NCI-H1436 (cell line): Measurements from ENCODE around the gene GHRHR.
A peak's percentile ranks its signal among the peaks of the same experiment; 100 is the strongest.

Experiments
- DNase-seq: peaks from one replicate; lab custom pipeline; 2025; lab: John Stamatoyannopoulos, UW

Gene GHRHR

DNA sequence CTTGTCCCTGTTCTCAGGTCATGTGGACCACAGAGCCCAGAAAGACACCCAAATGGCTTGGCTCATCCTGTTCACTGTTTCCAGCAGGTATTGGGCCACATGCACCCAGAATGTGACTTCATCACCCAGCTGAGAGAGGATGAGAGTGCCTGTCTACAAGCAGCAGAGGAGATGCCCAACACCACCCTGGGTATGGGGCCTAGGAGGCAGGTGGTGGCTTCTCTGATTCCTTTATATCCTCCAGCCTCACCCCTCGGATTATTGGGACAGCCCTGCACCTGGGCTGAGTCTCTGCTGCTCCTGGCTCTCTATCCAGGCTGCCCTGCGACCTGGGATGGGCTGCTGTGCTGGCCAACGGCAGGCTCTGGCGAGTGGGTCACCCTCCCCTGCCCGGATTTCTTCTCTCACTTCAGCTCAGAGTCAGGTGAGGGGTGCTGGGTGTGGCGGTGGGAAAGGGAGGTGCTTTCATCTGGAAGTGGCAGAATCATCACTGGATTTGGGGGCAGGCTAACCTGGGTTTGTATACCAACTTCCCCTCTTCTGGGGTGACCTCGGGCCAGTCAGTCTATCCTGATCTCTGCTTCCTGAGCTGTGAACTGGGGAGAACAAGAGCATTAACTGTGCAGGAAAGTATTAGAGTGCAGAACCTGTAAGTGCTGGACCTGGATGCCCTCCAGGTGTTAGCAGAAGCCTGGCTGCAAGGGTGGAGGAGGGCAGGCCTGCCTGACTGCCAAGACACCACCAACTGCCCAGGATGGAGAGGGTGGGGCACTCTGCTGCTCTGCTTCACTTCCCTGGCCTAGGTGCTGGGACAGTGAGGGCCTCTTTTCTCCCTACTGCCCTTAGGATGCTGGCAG, 5.2 kb downstream of the GHRHR start:
- DNase-seq: no peak

DNA sequence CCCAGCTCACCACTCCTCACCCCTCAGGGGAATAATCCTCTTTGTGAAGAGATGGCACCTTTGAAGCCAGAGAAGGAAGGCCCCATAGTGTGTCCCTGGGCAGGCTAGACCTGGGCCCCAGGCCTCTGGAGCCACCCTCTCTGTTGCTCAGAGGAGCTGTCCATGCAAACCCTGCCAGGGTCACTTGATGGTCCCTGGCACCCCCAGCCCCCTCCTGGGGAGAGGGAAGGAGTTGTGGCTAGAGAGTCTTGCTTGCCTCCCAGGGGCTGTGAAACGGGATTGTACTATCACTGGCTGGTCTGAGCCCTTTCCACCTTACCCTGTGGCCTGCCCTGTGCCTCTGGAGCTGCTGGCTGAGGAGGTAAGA, 5.8 kb downstream of the GHRHR start:
- DNase-seq: no peak

DNA sequence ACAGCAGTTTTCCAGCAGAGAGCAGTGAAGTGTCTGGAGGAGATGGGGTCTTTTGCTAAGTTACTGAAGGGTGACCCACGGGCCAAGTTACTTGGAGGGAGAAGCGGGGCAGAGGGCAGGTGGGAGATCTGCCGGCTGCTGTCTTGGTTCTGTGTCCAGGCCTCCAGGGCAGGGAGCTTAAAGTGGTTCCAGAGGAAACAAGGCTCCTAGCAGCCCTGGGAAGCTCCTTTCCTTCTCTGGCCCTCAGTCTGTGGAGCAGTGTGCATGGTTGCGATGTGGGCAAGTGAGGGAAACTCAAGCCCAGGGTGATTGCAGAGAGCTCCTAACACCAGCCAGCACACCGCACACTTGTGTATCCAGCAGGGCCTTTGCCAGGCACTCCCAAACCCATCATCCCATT, 6.3 kb downstream of the GHRHR start:
- DNase-seq: no peak

DNA sequence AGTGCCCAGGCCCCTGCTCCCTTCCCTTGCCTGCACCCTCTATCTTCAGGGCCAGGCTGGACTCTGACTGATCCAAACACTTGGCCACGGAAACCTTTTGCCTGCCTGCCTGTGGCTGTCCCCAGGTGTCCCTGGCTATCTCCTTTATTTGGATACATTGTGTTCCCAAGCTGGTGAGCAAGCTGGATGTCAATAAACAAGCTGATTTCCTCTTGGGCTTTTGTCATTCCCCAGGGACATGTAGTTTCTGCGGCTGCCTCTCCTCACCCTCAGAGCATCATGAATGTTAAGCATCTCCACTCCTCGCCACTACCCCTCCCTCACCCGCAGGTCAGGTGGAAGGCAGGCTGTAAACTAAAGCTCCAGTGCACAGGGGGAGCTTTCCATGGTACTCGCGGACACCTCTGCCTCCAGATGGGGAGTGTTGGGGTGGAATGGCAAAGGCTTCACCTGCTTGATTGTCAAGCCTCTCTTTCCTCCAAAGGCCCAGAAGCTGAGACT, 6.9 kb downstream of the GHRHR start:
- no peak for DNase-seq

DNA sequence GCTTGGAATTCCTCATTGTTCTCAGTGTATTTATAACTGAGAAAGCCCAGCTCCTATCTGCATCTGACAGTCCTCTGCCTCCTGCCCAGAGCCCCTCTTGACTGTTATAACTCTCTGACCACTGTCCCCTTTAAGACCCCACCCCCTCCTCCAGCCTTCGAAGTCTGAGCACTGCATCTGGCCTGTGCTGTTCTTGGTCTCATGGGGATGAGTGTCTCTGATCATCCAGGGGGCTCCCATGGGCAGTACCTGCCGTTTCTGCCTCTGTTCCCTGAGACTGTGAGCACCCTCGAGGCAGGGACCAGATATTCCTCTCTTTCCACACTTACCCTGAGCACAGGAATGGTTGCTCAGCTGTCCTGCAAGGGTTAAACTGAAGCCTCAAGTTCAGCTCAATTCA, 7.7 kb downstream of the GHRHR start:
- DNase-seq: no peak

DNA sequence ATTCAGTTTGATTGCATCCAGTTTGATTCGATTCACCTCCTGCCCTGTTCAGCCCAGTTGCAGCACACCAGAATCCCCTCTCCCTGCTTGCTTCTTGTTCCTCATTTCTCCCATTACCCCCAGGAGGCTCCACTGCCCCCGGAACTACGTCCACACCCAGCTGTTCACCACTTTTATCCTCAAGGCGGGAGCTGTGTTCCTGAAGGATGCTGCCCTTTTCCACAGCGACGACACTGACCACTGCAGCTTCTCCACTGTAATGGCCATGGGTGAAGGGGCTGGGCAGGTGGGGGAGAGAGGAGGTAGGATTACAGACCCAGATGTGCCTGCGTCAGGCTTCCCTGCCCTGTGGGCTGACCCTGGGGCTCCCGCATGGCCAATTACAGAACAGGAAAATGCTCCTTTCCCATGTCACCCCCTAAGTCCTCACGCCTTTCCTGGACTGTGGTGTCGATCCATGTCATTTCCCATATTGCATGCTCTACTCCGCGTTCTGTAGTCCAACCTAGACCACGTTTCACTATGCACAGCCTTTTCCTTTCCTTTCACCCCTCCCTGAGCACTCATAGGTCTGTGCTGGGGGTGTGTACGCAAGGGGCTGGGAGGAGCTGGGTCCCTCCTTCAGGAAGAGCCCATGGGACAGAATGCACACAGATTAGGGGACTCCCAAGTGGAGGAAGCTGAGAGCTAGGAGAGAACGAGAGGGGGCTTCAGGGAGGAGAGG, 8.2 kb downstream of the GHRHR start:
- DNase-seq: no peak

DNA sequence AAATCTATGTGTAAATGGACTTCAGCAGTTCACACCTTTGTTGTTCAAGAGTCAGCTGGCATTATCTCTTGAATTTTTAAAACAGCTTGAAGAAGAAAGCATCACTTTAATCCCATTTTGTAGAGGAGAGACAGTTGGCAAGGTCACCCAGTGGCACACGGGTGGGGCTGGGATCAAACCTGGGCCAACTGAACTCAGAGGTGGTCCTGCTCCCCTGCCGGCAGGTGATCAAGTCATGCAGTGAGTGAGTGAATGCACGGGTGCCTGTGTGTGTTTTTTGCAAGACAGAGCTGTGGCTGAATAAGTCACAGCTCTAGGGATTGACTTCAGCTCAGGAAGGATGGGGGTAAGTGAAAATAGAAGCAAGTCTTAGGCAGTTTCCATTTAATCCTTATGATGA, 9.5 kb downstream of the GHRHR start:
- DNase-seq: no peak

DNA sequence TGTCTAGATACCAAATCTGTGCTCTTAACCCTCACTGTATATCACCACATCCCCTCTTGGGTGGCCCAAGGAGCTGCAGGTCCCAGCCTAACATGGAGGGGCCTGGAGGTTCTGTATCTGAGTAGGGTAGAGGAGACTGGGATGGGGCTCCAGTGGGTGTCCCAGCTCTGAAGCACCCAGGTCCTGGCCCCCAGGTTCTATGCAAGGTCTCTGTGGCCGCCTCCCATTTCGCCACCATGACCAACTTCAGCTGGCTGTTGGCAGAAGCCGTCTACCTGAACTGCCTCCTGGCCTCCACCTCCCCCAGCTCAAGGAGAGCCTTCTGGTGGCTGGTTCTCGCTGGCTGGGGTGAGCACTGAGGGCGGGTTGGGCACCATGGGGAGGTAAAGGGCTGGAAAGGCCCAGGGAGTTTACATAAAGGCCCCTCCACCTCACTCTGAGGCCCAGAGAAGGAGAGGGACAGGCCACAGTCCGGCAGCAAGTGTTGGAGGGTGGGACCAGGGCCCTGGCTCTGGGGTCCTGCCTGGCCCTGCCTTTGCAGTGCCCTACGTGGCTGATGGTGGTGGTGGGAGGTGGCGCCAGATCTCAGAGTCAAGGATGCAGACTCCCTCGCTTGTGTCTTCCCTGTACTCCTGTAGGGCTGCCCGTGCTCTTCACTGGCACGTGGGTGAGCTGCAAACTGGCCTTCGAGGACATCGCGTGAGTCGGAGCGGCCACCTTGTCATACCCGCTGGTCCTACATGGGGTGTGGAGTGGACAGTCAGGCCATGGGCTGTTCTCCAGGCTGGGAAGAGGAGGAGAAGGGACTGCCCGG, 10.2 kb downstream of the GHRHR start:
- DNase-seq: no peak

DNA sequence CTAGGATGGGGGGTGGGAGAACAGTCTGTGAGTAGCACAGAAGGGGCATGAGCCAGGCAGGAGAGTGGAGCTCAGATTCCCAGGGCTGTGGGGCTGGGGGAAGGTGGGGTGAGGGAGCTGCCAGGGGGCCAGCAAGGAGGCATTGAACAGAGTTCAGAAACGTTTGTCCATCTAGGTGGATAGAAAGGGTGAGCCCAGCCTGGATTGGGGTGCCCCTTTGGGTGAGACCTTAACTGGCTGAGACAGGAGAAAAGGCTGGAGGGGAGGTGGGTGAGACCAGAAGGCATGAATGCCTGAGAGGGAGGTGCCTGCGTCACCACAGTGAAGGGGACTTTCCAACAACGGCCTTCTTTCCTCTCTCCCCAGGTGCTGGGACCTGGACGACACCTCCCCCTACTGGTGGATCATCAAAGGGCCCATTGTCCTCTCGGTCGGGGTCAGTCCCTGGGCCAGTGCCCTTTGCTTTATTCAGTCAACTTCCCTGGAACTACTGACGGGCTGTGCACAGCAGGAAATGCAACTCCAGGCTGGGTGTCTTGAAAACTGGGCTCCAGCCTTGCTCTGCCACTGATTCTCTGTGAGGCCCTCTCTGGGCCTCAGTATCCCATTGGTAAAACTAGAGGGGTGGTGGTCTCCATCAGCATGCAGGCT, 11.0 kb downstream of the GHRHR start:
- DNase-seq: peak; percentile 12

DNA sequence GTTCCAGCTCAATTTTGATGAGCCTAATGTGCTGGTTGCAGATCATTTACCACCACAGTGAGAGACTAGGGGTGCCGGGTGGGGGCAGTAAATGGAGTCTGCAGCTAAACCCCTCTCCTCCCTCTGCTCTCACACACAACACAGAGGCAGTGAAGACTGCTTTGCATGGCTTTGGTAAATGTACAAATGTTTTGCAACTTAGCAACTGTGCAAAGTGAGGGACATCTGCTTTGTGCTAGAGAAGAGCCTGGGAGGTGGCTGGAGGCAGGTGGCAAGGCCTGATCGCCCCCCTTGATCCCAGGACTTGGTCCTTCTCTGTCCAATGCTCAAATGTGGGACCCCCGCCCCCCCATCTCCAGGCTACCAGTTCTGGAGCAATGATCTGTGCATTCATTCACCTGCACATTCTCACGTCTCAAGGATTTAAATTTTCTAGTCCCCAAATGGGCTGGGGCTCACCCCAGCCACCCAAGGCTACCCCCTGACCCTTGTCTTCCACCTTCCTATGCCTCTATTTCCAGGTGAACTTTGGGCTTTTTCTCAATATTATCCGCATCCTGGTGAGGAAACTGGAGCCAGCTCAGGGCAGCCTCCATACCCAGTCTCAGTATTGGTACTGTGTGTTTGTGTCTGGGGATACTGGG, 11.6 kb downstream of the GHRHR start:
- no peak for DNase-seq

DNA sequence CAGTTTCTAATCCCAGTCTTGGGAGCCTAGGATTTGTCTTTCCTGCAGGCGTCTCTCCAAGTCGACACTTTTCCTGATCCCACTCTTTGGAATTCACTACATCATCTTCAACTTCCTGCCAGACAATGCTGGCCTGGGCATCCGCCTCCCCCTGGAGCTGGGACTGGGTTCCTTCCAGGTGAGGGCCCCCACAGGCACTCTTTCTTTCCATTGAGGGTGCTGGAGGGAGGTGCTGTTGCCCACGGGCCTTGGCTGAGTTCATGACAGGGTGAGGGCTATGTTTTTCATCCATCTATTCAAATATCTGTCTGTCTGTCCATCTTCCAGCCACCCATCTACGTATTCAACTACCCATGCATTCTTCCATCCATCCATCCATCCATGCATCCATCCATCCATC, 12.6 kb downstream of the GHRHR start:
- no peak for DNase-seq

DNA sequence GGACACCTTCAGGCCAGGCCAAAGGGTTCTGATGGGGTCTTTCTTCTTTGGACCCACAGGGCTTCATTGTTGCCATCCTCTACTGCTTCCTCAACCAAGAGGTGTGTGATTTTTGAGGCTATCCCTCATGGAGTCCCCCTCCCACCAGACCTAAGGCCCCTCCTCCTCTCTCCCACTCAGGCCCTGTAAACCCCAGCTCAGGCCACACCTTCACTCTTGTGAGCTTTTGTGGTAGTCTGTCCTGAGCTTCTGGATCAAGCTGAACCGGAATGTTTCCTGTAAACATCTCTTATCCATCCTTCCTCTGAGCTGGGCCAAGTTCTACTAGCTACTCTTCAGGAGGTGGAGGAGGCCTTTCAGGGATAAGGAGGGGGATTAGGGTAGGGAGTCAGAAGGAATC, 13.5 kb downstream of the GHRHR start:
- DNase-seq: no peak

DNA sequence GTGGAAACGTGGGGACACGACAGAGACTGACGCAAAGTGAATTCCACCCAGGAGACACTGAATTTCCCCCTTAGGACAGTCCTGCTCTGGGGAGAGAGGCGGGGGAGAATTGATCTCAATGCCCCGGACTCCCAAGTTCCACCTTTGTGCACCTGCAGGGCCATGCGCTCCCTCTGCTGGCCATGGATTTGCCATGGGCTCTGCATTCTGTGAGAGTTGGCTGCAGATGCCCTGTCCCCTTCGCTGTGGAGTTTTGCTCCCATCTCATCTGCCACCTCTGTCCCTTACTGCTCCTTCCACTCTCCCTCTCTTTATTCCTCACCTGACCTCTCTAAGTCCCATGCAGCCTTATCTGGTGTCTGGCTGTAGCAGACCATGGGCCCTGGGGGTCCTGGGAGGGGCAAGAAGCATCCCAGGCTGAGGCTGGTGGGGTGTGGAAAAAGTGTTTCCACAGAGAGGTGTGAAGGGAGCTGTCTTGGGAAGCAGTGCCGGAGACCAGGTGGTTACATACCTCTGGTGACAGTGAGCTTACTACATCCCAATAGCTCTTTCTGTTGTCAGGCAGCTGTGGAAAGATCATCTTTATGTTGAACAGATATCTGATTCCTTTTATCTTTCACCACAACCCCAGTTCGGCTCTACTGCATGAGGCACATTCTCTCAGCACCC, 14.3 kb downstream of the GHRHR start:
- no peak for DNase-seq

DNA sequence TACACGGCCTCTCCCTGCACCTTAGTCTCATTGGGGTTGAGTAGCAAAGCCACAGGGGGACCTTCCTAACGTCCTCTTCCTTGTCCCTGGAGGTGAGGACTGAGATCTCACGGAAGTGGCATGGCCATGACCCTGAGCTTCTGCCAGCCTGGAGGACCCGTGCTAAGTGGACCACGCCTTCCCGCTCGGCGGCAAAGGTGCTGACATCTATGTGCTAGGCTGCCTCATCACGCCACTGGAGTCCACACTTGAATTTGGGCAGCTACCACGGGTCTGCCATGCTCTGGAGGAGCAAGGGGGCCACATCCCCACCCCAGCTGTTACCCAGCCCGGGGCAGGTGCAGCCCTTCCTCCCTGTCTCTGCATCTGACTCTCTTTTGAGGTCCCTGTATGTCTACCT, 15.3 kb downstream of the GHRHR start:
- no peak for DNase-seq

DNA sequence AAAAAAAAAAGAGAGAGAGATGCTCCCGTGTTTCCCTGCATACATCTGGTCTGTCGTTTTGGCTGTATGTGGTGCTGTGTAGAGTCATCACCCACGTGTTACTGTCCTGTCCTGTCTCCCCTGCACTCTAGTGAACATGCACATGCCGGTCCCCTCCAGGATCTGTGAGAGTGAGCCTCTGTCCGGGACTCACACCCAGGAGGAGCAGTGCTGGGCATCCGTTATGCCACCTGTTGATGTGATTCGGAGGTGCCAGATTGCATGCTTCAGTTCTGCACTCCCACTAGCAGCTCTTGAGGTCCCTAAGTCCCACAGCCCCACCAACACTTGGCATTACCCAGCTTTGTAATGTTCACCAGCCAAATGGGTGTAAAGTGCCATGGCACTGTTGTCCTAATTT, 16.4 kb downstream of the GHRHR start:
- DNase-seq: no peak

DNA sequence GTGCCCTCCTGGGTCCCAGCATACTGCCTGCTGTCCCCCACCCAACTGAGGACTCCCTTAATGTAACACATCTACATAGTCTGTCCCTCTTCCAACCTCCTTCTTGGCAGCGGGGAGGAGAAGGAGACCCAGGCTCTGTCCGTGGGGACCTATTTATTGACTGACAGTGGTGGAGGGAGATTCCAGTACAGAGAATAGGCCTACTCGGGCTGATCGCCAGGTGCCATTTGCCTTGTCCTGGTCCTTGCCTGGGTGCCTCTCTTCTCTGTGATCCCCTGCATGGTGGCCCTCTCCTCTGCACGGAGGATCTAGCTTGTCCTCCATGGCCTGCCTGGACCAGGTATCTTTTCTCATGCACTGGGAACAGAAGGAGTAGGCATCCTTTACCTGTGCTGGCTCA, 17.0 kb downstream of the GHRHR start:
- DNase-seq: no peak

DNA sequence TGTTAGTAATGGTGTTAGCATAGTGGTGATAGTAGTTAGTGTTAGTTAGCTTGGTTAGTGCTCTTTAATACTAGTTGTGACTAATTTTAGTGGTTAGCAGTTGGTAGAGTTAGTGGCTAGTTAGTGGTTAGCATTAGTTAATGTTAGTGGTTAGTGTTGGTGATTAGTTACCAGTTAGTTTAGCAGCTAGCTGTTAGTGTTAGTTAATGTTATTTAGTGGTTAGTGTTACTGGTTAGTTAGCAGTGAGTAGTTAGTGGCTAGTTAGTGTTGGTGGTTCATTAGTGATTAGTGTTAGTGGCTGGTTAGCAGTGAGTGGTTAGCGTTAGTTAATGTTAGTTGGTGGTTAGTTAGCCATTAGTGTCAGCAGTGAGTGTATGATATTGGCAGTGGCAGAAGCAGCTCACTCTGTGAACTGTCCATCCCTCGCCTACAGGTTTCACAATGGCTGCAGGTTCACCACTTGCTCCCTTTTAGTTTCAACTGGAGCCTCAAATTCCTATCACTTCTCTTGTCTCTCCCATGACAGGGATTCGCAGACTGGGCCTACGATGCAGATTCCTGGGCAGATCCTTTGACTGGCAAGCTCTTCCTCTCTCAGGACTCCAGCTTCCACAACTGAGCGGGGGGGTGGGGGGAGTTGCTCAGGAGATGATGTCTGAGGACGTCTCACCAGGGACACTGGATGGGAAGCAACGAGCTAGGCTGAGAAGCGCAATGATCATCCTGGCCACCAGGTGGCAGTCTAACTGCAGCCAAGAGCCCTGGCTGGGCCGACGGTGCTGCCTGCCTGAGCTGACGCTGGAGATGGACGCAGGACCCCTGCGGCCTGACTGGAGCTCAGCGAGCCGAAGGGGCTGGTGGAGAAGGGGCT, 19.5 kb downstream of the GHRHR start:
- peak; percentile 74 for DNase-seq

DNA sequence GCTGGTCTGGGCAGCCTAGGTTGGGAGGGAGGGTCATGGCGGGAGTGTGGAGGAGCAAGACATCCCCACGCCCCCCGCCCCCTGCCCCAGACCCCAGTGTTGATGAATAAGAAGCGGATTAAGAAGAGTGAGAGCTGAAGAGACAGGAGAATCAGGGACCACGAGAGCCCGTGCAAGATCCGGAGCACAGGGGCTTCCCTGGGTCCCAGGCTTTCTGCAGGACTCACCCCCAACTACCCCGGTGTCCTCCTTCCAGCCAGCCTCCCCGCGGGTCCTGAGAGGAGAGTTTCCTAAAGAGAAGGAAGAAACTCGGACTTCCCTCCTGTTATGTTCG, 20.1 kb downstream of the GHRHR start:
- no peak for DNase-seq

DNA sequence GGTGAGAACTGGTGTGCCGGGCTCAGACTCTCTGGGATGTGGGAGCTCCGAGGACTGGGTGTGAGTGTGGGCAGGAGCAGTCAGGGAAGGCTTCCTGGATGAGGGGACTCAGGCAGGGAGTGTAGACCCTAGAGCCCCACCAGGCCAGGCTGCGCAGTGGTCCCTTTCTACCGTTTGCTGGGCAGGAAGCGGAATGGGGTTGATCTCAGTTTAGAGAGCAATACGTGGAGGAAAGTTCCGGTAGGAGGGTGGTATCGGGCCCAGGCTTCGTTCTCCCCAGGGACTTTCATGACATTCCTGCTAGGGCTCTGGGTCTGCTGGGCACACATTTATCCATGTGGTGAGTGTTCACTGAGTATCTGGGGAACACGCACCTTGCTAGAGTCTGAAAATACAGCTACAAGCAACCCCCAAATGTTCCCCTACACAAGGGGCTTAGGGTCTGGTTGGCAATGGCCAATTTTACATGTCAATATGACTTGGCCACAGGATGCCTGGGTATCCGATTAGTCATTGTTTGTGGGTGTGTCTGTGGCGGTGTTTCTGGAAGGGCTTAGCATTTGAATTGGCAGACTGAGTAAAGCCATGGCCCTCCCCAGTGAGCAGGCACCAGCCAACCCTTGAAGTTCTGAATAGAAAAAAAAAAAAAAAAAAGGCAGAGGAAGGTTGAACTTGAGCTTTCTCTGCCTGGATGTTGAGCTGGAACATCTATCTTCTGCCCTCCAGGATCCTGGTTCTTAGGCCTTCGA, 20.8 kb downstream of the GHRHR start:
- no peak for DNase-seq
